Neural progenitor cell (in vitro differentiated cells): ENCODE results near the gene IVNS1ABP. TPM values are rescaled to one million over a fixed set of nuclear protein-coding genes. Genes with fewer than 3 reads are reported as not detected.

ENCODE experiments used
- DNase-seq: peaks from one replicate; pipeline ENCODE4 v3.0.0-alpha.2; 2016; ENCODE audit warnings: low spot score
- H2AFZ ChIP-seq: fragments of 200-600 bp; sonication (generic); replicated peaks from 2 replicates; pipeline ENCODE4 v1.6.1; 2016; ENCODE audit warnings: antibody characterized with exemption
- H3F3A ChIP-seq: fragments of 200-600 bp; sonication (generic); 2 replicates; pipeline ENCODE4 v1.6.1; 2016; ENCODE audit warnings: antibody characterized with exemption, low read depth
- H3K27ac ChIP-seq: fragments of 200-600 bp; sonication (generic); 2 replicates; pipeline ENCODE4 v1.5.1; 2016; ENCODE audit warnings: mild to moderate bottlenecking
- H3K27me3 ChIP-seq: fragments of 200-600 bp; sonication (generic); 2 replicates; pipeline ENCODE4 v1.6.1; 2016; ENCODE audit warnings: mild to moderate bottlenecking, moderate library complexity
- H3K36me3 ChIP-seq: fragments of 200-600 bp; sonication (generic); 2 replicates; pipeline ENCODE4 v1.5.1; 2016
- H3K4me1 ChIP-seq: fragments of 200-600 bp; sonication (generic); 2 replicates; pipeline ENCODE4 v1.6.1; 2016; ENCODE audit warnings: mixed run types
- H3K4me2 ChIP-seq: fragments of 200-600 bp; sonication (generic); 2 replicates; pipeline ENCODE4 v1.6.1; 2016
- H3K4me3 ChIP-seq: fragments of 200-600 bp; sonication (generic); 2 replicates; pipeline ENCODE4 v1.5.1; 2016
- H3K79me2 ChIP-seq: fragments of 200-600 bp; sonication (generic); 2 replicates; pipeline ENCODE4 v1.6.1; 2016; ENCODE audit warnings: low read depth
- H3K9ac ChIP-seq: fragments of 200-600 bp; sonication (generic); 2 replicates; pipeline ENCODE4 v1.6.1; 2016
- H3K9me3 ChIP-seq: fragments of 200-600 bp; sonication (generic); 2 replicates; pipeline ENCODE4 v1.5.1; 2016; ENCODE audit warnings: low read depth
- H4K20me1 ChIP-seq: fragments of 200-600 bp; sonication (generic); 2 replicates; pipeline ENCODE4 v1.6.1; 2016; ENCODE audit warnings: low read depth
- H3K27ac Mint-ChIP-seq: 3 replicates; pipeline ENCODE4 v1.8.0; 2021; ENCODE audit warnings: mixed read lengths
- H3K27me3 Mint-ChIP-seq: 2 replicates; pipeline ENCODE4 v1.8.0; 2022; ENCODE audit warnings: low read depth, mild to moderate bottlenecking, inconsistent platforms, moderate library complexity, mixed read lengths; ENCODE audit not compliant: insufficient read depth
- H3K36me3 Mint-ChIP-seq: 3 replicates; pipeline ENCODE4 v1.8.0; 2021; ENCODE audit warnings: mixed read lengths
- H3K4me1 Mint-ChIP-seq: 3 replicates; pipeline ENCODE4 v1.8.0; 2021; ENCODE audit warnings: mixed read lengths
- H3K4me3 Mint-ChIP-seq: 3 replicates; pipeline ENCODE4 v1.8.0; 2021; ENCODE audit warnings: mild to moderate bottlenecking, moderate library complexity, mixed read lengths
- H3K9me3 Mint-ChIP-seq: 3 replicates; pipeline ENCODE4 v1.8.0; 2020; ENCODE audit warnings: mixed read lengths
- EZH2 ChIP-seq: fragments of 200-600 bp; sonication (generic); IDR thresholded peaks from 2 replicates; pipeline ENCODE4 v1.6.1; 2017; ENCODE audit warnings: antibody characterized with exemption, mild to moderate bottlenecking, moderate library complexity
- EZH2phosphoT487 ChIP-seq: fragments of 200-600 bp; sonication (generic); IDR thresholded peaks from 2 replicates; pipeline ENCODE4 v1.6.1; 2017; ENCODE audit warnings: antibody characterized with exemption
- total RNA-seq: library from RNA; depleted of rRNA; stranded (reverse); fragments of >200 nt; gene quantifications from 2 replicates; pipeline ENCODE4 v1.2.3, GENCODE V29; 2015; ENCODE audit warnings: low replicate concordance
- TF ChIP-seq, protein P1 (sequence below): fragments of 200-600 bp; sonication (generic); IDR thresholded peaks from 2 replicates; pipeline ENCODE4 v1.5.1; 2017; ENCODE audit warnings: antibody characterized with exemption, mild to moderate bottlenecking

IVNS1ABP gene
- total RNA-seq, 1 donor from 2014 or later: 193 TPM

DNA sequence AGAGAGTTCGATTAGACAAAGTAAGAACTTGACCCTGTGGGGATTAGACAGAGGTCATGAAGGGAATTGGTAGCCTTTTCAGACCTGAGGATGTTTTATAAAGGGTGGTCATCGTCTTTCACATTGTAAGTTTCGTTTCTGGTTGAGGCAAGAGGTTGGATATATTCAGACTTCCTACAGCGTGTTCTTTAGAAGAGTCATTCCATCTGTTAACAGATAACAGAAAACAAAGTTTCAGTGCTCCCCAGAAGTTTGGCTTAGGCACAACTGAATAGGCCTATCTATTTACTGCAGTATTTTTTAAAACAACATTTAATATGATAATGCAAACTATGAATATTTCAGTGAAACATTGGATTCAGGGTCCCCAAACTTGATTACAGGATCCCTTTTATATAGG lies 17.1 kb upstream of the IVNS1ABP start:
- H3K4me3 Mint-ChIP-seq: no peak overlapping the region
- Histone ChIP-seq H3K9me3 (no peaks in the 10 kb centered on the region), H3K4me2 (no peak overlapping the region), H3F3A (no peaks in the 10 kb centered on the region), H4K20me1 (no peaks in the 10 kb centered on the region), H3K27ac (no peak overlapping the region), H2AFZ (no peak overlapping the region), H3K27me3 (no peaks in the 10 kb centered on the region), H3K9ac (no peak overlapping the region), H3K79me2 (no peaks in the 10 kb centered on the region), H3K36me3 (no peaks in the 10 kb centered on the region), H3K4me1 (no peaks in the 10 kb centered on the region), H3K4me3 (no peak overlapping the region)
- no peak overlapping the region for H3K27ac Mint-ChIP-seq
- no peak for DNase-seq
- H3K27me3 Mint-ChIP-seq: no peaks in the 10 kb centered on the region
- peaks cover 3% of the 10 kb centered on the region for H3K4me1 Mint-ChIP-seq
- TF ChIP-seq, protein P1, sequence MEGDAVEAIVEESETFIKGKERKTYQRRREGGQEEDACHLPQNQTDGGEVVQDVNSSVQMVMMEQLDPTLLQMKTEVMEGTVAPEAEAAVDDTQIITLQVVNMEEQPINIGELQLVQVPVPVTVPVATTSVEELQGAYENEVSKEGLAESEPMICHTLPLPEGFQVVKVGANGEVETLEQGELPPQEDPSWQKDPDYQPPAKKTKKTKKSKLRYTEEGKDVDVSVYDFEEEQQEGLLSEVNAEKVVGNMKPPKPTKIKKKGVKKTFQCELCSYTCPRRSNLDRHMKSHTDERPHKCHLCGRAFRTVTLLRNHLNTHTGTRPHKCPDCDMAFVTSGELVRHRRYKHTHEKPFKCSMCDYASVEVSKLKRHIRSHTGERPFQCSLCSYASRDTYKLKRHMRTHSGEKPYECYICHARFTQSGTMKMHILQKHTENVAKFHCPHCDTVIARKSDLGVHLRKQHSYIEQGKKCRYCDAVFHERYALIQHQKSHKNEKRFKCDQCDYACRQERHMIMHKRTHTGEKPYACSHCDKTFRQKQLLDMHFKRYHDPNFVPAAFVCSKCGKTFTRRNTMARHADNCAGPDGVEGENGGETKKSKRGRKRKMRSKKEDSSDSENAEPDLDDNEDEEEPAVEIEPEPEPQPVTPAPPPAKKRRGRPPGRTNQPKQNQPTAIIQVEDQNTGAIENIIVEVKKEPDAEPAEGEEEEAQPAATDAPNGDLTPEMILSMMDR: no peak
- TF ChIP-seq EZH2 (no peak), EZH2phosphoT487 (no peak)
- H3K36me3 Mint-ChIP-seq: peaks cover 3% of the 10 kb centered on the region
- H3K9me3 Mint-ChIP-seq: no peaks in the 10 kb centered on the region

DNA sequence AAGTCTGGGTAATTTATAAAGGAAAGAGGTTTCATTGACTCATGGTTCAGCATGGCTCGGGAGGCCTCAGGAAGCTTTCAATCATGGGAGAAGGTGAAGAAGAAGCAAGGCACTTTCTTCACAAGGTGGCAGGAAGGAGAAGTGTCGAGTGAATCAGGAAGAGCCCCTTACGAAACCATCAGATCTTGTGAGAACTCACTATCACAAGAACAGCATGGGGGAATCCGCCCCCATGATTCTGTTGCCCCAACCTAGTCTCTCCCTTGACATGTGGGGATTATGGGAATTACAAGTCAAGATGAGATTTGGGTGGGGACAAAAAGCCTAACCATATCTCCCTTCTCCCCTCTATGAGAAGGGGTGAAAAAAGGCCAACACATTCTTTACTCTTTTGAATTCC lies 11.2 kb upstream of the IVNS1ABP start:
- DNase-seq: no peak
- Mint-ChIP-seq H3K27me3 (no peaks in the 10 kb centered on the region), H3K36me3 (no peaks in the 10 kb centered on the region), H3K9me3 (no peaks in the 10 kb centered on the region), H3K4me3 (no peak overlapping the region), H3K27ac (no peak overlapping the region), H3K4me1 (no peaks in the 10 kb centered on the region)
- Histone ChIP-seq H3K27me3 (no peaks in the 10 kb centered on the region), H3K4me2 (no peak overlapping the region), H3F3A (no peaks in the 10 kb centered on the region), H3K36me3 (no peaks in the 10 kb centered on the region), H3K27ac (no peak overlapping the region), H3K9me3 (no peaks in the 10 kb centered on the region), H3K4me1 (no peaks in the 10 kb centered on the region), H3K79me2 (no peaks in the 10 kb centered on the region), H4K20me1 (no peaks in the 10 kb centered on the region), H3K9ac (no peak overlapping the region), H2AFZ (no peak overlapping the region), H3K4me3 (no peak overlapping the region)
- TF ChIP-seq EZH2: no peak
- TF ChIP-seq, protein P1: no peak
- no peak for TF ChIP-seq EZH2phosphoT487

DNA sequence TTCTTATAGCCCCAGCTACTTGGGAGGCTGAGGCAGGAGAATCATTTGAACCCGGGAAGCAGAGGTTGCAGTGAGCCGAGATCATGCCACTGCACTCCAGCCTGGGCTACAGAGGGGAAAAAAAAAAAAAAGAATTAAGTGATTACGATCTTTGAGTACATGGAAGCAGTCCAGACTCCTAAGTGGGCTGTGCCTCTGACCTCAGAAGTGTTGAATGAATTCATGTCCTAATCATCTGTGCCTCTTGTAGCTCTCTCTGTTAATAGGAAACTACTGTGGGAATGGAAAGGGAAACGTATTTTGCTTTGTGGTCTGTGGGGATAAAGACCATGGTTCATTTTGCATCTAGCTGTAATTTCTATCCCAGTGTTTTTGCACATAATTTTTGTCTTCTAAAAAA lies 8.4 kb upstream of the IVNS1ABP start:
- no peak for TF ChIP-seq EZH2
- Histone ChIP-seq H3K9me3 (no peaks in the 10 kb centered on the region), H3K36me3 (no peaks in the 10 kb centered on the region), H3K79me2 (no peaks in the 10 kb centered on the region), H3K4me2 (no peak overlapping the region), H4K20me1 (no peaks in the 10 kb centered on the region), H3F3A (no peaks in the 10 kb centered on the region), H3K27me3 (no peaks in the 10 kb centered on the region), H3K27ac (no peak overlapping the region), H3K9ac (no peak overlapping the region), H2AFZ (no peak overlapping the region), H3K4me3 (no peak overlapping the region), H3K4me1 (no peaks in the 10 kb centered on the region)
- no peaks in the 10 kb centered on the region for H3K27me3 Mint-ChIP-seq
- H3K36me3 Mint-ChIP-seq: peaks cover 6% of the 10 kb centered on the region
- H3K4me3 Mint-ChIP-seq: no peak overlapping the region
- no peak overlapping the region for H3K27ac Mint-ChIP-seq
- no peaks in the 10 kb centered on the region for H3K4me1 Mint-ChIP-seq
- peaks cover 6% of the 10 kb centered on the region for H3K9me3 Mint-ChIP-seq
- DNase-seq: no peak

DNA sequence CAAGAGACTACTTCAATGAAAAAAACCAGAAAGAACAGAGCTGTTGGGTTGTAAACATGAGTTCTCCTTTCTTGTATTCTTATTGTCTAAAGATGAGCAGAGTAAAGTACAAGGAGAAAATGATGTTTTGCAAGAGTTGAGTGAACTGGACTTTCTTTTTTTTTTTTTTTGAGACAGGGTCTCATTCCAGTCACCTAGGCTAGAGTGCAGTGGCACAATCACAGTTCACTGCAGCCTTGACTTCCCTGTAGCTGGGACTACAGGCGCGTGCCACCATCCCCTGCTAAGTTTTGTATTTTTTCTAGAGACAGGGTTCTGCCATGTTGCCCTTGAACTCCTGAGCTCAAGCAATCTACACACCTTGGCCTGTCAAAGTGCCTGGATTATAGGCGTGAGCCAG lies 7.1 kb upstream of the IVNS1ABP start:
- no peak overlapping the region for H2AFZ ChIP-seq
- Mint-ChIP-seq H3K9me3 (peaks cover 6% of the 10 kb centered on the region), H3K27ac (no peak overlapping the region), H3K36me3 (peaks cover 8% of the 10 kb centered on the region), H3K4me3 (no peak overlapping the region), H3K4me1 (no peaks in the 10 kb centered on the region), H3K27me3 (no peaks in the 10 kb centered on the region)
- H3K4me3 ChIP-seq: no peak overlapping the region
- no peaks in the 10 kb centered on the region for H3K79me2 ChIP-seq
- TF ChIP-seq, protein P1: no peak
- TF ChIP-seq EZH2phosphoT487 (no peak), EZH2 (no peak)
- DNase-seq: no peak
- H3K4me2 ChIP-seq: no peak overlapping the region
- H3K4me1 ChIP-seq: no peaks in the 10 kb centered on the region
- no peak overlapping the region for H3K27ac ChIP-seq
- H3K9ac ChIP-seq: no peak overlapping the region
- H3F3A ChIP-seq: no peaks in the 10 kb centered on the region
- H4K20me1 ChIP-seq: no peaks in the 10 kb centered on the region
- H3K27me3 ChIP-seq: no peaks in the 10 kb centered on the region
- no peaks in the 10 kb centered on the region for H3K36me3 ChIP-seq
- no peaks in the 10 kb centered on the region for H3K9me3 ChIP-seq
